K562 (cell line): ENCODE measurements around the gene CD248. TPM values are rescaled to one million over a fixed set of nuclear protein-coding genes. Genes with fewer than 3 reads are reported as not detected.
A peak's percentile ranks its signal among the peaks of the same experiment; 100 is the strongest.

Experiments
- ATAC-seq: fragments of 200-7000 bp; cut with Tn5 transposase; 3 replicates; pipeline ENCODE4 v1.9.1; 2020; ENCODE audit warnings: moderate library complexity
- BruUV-seq: library from RNA; stranded (reverse); fragments of 400-500 nt; replicated peaks from 2 replicates; lab custom pipeline; 2021; lab: Mats Ljungman, UMichigan
- CTCF ChIA-PET: fragments of 300-600 bp; formaldehyde crosslinking; extraction: SDS; loops from one replicate; lab custom pipeline; 2021; ENCODE audit warnings: low intra/inter-chr PET ratio; lab: Yijun Ruan, JAX
- POLR2A ChIA-PET: fragments of 300-600, 350-650 bp; sonication (Branson Sonifier 250); formaldehyde crosslinking; extraction: SDS; loops from one replicate; lab custom pipeline; 2021; ENCODE audit warnings: antibody characterized with exemption, inconsistent platforms; lab: Yijun Ruan, JAX
- DNase-seq, 4 experiments: peaks; one replicate each; pipeline versions ENCODE4 v3.0.0 to v3.0.0-alpha.2; 2011 to 2018; ENCODE audit warnings: low spot score in 3 of 4, mixed read lengths in 3 of 4; ENCODE audit errors: extremely low read depth in 1 of 4
- FAIRE-seq: peaks from 2 replicates; lab custom pipeline; 2011; peaks lifted over from hg19 to GRCh38; lab: Jason Lieb, UNC
- H2AFZ ChIP-seq: 2 replicates; pipeline ENCODE4 v1.6.0; 2011; ENCODE audit warnings: low read depth, low read length, control low read depth, inconsistent platforms
- H3K27ac ChIP-seq: fragments of 200-600 bp; 3 replicates; pipeline ENCODE4 v1.8.0; 2011; ENCODE audit warnings: low read depth, mild to moderate bottlenecking, control low read depth, inconsistent platforms, low read length, moderate library complexity, mixed read lengths; ENCODE audit errors: extremely low read depth
- H3K27me3 ChIP-seq, 2 experiments: fragments of 300-600 bp in 1 of 2; 2 replicates in 1 of 2; 3 replicates in 1 of 2; pipeline versions ENCODE4 v1.6.0 to v1.8.0; 2011; ENCODE audit warnings: inconsistent platforms in 2 of 2, low read length in 2 of 2, mild to moderate bottlenecking in 1 of 2, mixed read lengths in 1 of 2, moderate library complexity in 1 of 2; ENCODE audit not compliant: control insufficient read depth in 2 of 2, insufficient read depth in 2 of 2
- H3K36me3 ChIP-seq: fragments of 300-600 bp; 3 replicates; pipeline ENCODE4 v1.8.0; 2011; ENCODE audit warnings: mild to moderate bottlenecking, low read length, inconsistent platforms; ENCODE audit not compliant: control insufficient read depth, insufficient read depth
- H3K4me1 ChIP-seq, 2 experiments: fragments of 200-600 bp in 1 of 2; replicated peaks in 1 of 2; 2 replicates in 1 of 2; 3 replicates in 1 of 2; pipeline versions ENCODE4 v1.5.1 to v1.8.0; 2011; ENCODE audit warnings: inconsistent platforms in 2 of 2, low read length in 2 of 2, mild to moderate bottlenecking in 1 of 2, mixed read lengths in 1 of 2, moderate library complexity in 1 of 2; ENCODE audit not compliant: control insufficient read depth in 2 of 2, insufficient read depth in 2 of 2
- H3K4me2 ChIP-seq: 2 replicates; pipeline ENCODE4 v1.6.1; 2011; ENCODE audit warnings: low read length, control low read depth, inconsistent platforms, mixed read lengths; ENCODE audit not compliant: insufficient read depth
- H3K4me3 ChIP-seq: fragments of 200-600 bp; sonication (generic), shearing (Covaris generic); 2 replicates; pipeline ENCODE4 v1.5.1; 2016; ENCODE audit warnings: control low read depth, inconsistent platforms
- H3K79me2 ChIP-seq: fragments of 200-600 bp; 3 replicates; pipeline ENCODE4 v1.8.0; 2011; ENCODE audit warnings: low read length, inconsistent platforms; ENCODE audit not compliant: control insufficient read depth, insufficient read depth
- H3K9ac ChIP-seq, 2 experiments: 2 replicates each; pipeline versions ENCODE4 v1.6.0 to v1.6.1; 2011; ENCODE audit warnings: low read depth in 2 of 2, low read length in 2 of 2, control low read depth in 1 of 2, inconsistent platforms in 1 of 2, mild to moderate bottlenecking in 1 of 2, mixed read lengths in 1 of 2; ENCODE audit not compliant: insufficient read depth in 1 of 2
- H3K9me1 ChIP-seq: one replicate; pipeline ENCODE4 v1.6.0; 2011; ENCODE audit warnings: inconsistent platforms, mild to moderate bottlenecking, low read length, moderate library complexity; ENCODE audit not compliant: control insufficient read depth, insufficient read depth
- H3K9me3 ChIP-seq: replicated peaks from 2 replicates; pipeline ENCODE4 v1.5.1; 2011; ENCODE audit warnings: low read depth, low read length, inconsistent platforms; ENCODE audit not compliant: control insufficient read depth, insufficient read depth
- H4K20me1 ChIP-seq: replicated peaks from 2 replicates; pipeline ENCODE4 v1.6.1; 2011; ENCODE audit warnings: low read length, inconsistent platforms, mixed read lengths; ENCODE audit not compliant: control insufficient read depth, insufficient read depth
- CAMTA2 ChIP-seq: fragments of 250-450 bp; sonication (Bioruptor Pico); conservative IDR thresholded peaks from 2 replicates; pipeline ENCODE4 v1.5.1; 2022
- CCNT2 ChIP-seq: IDR thresholded peaks from 2 replicates; pipeline ENCODE4 v1.6.1; 2011; ENCODE audit warnings: borderline replicate concordance, low read depth, mild to moderate bottlenecking, moderate library complexity, mixed read lengths, low read length; ENCODE audit not compliant: insufficient read length; ENCODE audit errors: extremely low read depth
- COPS2 ChIP-seq: fragments of 450-650 bp; conservative IDR thresholded peaks from 2 replicates; pipeline ENCODE4 v1.6.1; 2016; ENCODE audit warnings: mild to moderate bottlenecking, moderate library complexity
- ETV5 ChIP-seq: sonication (generic); formaldehyde crosslinking; IDR thresholded peaks from 2 replicates; pipeline ENCODE4 v1.4.0; 2020; ENCODE audit warnings: low read depth, mild to moderate bottlenecking, missing genetic modification reagents
- WHSC1 ChIP-seq: IDR thresholded peaks from one replicate; pipeline ENCODE4 v1.6.1; 2012; ENCODE audit warnings: low read length, control low read depth, inconsistent platforms
- ZNF133 ChIP-seq: fragments of 250-450 bp; sonication (Bioruptor Pico); IDR thresholded peaks from 2 replicates; pipeline ENCODE4 v1.4.0; 2020; ENCODE audit warnings: mild to moderate bottlenecking
- ZNF395 ChIP-seq: fragments of 200-800 bp; sonication (Bioruptor generic); IDR thresholded peaks from 2 replicates; pipeline ENCODE4 v1.6.1; 2017; ENCODE audit warnings: missing genetic modification characterization, missing compliant biosample characterization
- WGBS: fragments of 100-300 bp; shearing (Covaris generic); methylation state at CpG from one replicate; pipeline ENCODE4 v1.1.6; 2016; ENCODE audit warnings: low coverage, mixed read lengths; ENCODE audit not compliant: insufficient coverage; ENCODE audit errors: missing lambda C conversion rate; 5-methylcytosine and 5-hydroxymethylcytosine counted together
- in situ Hi-C: fragments of 300-500 bp; cut with MboI; formaldehyde crosslinking; loops from 4 replicates; pipeline ENCODE4 v1.15.0; 2018; ENCODE audit warnings: inconsistent platforms, mixed read lengths
- intact Hi-C: fragments of 100-400 bp; cut with micrococcal nuclease; formaldehyde crosslinking; loops from 2 replicates; pipeline ENCODE4 v1.14.2; 2022
- polyA plus RNA-seq, 8 experiments: library from polyadenylated mRNA; depleted of rRNA in 4 of 8; stranded (reverse) in 5 of 8; unstranded in 3 of 8; fragments of >200 nt; fragmentation: Nextera tagmentation in 2 of 8; fragmentation: Illumina TruSeq in 1 of 8; extraction: Ambion mirVana in 2 of 8; extraction: Trizol in 1 of 8; gene quantifications; 2 replicates each; pipeline versions ENCODE4 v1.2.1 to v1.2.3, GENCODE V29; 2011 to 2014; ENCODE audit warnings: inconsistent platforms in 1 of 8, missing spikeins in 1 of 8
- total RNA-seq, 7 experiments: library from RNA; depleted of rRNA in 6 of 7; stranded (reverse); fragments of >200 nt in 6 of 7; fragmentation: Illumina TruSeq in 2 of 7; extraction: Trizol in 2 of 7; gene quantifications; 2 replicates each; pipeline versions ENCODE4 v1.2.1 to v1.2.3, GENCODE V29; 2011 to 2021; ENCODE audit warnings: low replicate concordance in 1 of 7
- TF ChIP-seq, protein P1 (sequence below): fragments of 450-650 bp; IDR thresholded peaks from 2 replicates; pipeline ENCODE4 v1.6.1; 2018; ENCODE audit not compliant: partially characterized antibody
- TF ChIP-seq, protein P2 (sequence below): sonication (generic); formaldehyde crosslinking; IDR thresholded peaks from 2 replicates; pipeline ENCODE4 v1.8.0; 2023; ENCODE audit warnings: mild to moderate bottlenecking, missing genetic modification reagents
- TF ChIP-seq, protein P3 (sequence below): IDR thresholded peaks from 3 replicates; pipeline ENCODE4 v1.6.1; 2011; ENCODE audit warnings: borderline replicate concordance, mild to moderate bottlenecking; ENCODE audit not compliant: insufficient read length, insufficient read depth

CD248 gene
- total and polyA plus RNA-seq, 9 of the 15 experiments (the other 6 are each of a cell fraction or from before 2014, with no cell fraction given) = 0.09 TPM; not detected in 8

GRCh38 chr11:66268244-66268951 lies 48.4 kb downstream of the CD248 start, which contains the start of gene RAB1B:
Gene RAB1B (plus strand): TSS chr11:66268639. CDS start chr11:66268680, 41 bp downstream.
- Histone ChIP-seq H3K9me3 (no peaks in the 10 kb centered on the region), H3K4me3 (peak within 1 kb of the TSS; percentile 100), H3K9ac (peak within 1 kb of the TSS; percentile 98 to 99), H3K79me2 (peaks cover 29% of the 10 kb centered on the region), H3K9me1 (no peaks in the 10 kb centered on the region), H3K27me3 (no peaks in the 10 kb centered on the region), H3K4me2 (peak within 1 kb of the TSS; percentile 98), H3K27ac (peak within 1 kb of the TSS; percentile 95), H3K36me3 (peaks cover 65% of the 10 kb centered on the region), H4K20me1 (peaks cover 10% of the 10 kb centered on the region; the same call in 1 of the 2 replicates), H2AFZ (peak within 1 kb of the TSS; percentile 96), H3K4me1 (peaks cover 5 to 47% of the 10 kb centered on the region in 2 experiments; a peak in 4 of 5 replicates)
- intact Hi-C loops (no loop called here), in situ Hi-C loops (no loop called here)
- ChIA-PET POLR2A (interaction anchor here (1.0 to 2.8 kb wide), 4 partner anchors 9 to 21 kb away, joined by 3 to 17 read pairs (median 7); partner anchors contain the start of gene YIF1A), CTCF (interaction anchor here (1.1 kb wide), 1 partner anchor 45 kb away, joined by 4 read pairs; no protein-coding TSS in a partner anchor)
- ATAC-seq = peak; percentile 92
- under 1% methylated on average over 29 of the region's 64 CpGs for WGBS
- DNase-seq = peak; percentile 91 to 100 (median 96)
- peak; percentile 97 for FAIRE-seq
- no TSS peak for BruUV-seq
- TF ChIP-seq CAMTA2 (no peak), ETV5 (CRISPR knock-in tag) (peak; percentile 6; the same call in 1 of the 2 replicates), CCNT2 (peak; percentile 54), COPS2 (no peak), WHSC1 (no peak), ZNF395 (CRISPR knock-in tag) (no peak), ZNF133 (no peak)
- TF ChIP-seq, protein P1, sequence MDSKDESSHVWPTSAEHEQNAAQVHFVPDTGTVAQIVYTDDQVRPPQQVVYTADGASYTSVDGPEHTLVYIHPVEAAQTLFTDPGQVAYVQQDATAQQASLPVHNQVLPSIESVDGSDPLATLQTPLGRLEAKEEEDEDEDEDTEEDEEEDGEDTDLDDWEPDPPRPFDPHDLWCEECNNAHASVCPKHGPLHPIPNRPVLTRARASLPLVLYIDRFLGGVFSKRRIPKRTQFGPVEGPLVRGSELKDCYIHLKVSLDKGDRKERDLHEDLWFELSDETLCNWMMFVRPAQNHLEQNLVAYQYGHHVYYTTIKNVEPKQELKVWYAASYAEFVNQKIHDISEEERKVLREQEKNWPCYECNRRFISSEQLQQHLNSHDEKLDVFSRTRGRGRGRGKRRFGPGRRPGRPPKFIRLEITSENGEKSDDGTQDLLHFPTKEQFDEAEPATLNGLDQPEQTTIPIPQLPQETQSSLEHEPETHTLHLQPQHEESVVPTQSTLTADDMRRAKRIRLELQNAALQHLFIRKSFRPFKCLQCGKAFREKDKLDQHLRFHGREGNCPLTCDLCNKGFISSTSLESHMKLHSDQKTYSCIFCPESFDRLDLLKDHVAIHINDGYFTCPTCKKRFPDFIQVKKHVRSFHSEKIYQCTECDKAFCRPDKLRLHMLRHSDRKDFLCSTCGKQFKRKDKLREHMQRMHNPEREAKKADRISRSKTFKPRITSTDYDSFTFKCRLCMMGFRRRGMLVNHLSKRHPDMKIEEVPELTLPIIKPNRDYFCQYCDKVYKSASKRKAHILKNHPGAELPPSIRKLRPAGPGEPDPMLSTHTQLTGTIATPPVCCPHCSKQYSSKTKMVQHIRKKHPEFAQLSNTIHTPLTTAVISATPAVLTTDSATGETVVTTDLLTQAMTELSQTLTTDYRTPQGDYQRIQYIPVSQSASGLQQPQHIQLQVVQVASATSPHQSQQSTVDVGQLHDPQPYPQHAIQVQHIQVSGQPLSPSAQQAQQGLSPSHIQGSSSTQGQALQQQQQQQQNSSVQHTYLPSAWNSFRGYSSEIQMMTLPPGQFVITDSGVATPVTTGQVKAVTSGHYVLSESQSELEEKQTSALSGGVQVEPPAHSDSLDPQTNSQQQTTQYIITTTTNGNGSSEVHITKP = peak; percentile 76
- TF ChIP-seq, protein P2, sequence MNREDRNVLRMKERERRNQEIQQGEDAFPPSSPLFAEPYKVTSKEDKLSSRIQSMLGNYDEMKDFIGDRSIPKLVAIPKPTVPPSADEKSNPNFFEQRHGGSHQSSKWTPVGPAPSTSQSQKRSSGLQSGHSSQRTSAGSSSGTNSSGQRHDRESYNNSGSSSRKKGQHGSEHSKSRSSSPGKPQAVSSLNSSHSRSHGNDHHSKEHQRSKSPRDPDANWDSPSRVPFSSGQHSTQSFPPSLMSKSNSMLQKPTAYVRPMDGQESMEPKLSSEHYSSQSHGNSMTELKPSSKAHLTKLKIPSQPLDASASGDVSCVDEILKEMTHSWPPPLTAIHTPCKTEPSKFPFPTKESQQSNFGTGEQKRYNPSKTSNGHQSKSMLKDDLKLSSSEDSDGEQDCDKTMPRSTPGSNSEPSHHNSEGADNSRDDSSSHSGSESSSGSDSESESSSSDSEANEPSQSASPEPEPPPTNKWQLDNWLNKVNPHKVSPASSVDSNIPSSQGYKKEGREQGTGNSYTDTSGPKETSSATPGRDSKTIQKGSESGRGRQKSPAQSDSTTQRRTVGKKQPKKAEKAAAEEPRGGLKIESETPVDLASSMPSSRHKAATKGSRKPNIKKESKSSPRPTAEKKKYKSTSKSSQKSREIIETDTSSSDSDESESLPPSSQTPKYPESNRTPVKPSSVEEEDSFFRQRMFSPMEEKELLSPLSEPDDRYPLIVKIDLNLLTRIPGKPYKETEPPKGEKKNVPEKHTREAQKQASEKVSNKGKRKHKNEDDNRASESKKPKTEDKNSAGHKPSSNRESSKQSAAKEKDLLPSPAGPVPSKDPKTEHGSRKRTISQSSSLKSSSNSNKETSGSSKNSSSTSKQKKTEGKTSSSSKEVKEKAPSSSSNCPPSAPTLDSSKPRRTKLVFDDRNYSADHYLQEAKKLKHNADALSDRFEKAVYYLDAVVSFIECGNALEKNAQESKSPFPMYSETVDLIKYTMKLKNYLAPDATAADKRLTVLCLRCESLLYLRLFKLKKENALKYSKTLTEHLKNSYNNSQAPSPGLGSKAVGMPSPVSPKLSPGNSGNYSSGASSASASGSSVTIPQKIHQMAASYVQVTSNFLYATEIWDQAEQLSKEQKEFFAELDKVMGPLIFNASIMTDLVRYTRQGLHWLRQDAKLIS (CRISPR knock-in tag) = no peak
- TF ChIP-seq, protein P3, sequence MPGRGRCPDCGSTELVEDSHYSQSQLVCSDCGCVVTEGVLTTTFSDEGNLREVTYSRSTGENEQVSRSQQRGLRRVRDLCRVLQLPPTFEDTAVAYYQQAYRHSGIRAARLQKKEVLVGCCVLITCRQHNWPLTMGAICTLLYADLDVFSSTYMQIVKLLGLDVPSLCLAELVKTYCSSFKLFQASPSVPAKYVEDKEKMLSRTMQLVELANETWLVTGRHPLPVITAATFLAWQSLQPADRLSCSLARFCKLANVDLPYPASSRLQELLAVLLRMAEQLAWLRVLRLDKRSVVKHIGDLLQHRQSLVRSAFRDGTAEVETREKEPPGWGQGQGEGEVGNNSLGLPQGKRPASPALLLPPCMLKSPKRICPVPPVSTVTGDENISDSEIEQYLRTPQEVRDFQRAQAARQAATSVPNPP = no peak
